ENCODE results near the gene PADI3.

DNA sequence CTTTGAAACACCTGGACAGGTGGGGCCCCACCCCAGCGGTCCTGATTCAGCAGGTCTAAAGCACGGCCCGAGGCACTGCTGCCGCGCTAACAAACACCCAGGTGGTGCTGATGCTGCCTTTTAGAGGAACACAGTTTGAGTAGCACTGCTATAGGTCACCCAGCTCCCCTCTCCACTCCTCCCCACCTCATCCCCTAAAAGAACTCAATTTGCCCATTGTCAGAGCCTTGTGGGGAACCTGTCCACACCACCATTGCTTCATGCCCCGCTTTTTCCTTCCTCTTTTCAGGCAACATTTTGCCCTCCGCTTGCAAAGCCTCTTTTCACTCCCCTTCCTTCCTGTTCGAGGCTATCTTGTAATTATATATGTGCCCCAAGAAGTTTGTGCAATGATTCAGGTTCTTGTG, 32.9 kb downstream of the PADI3 start:
- TF ChIP-seq IRF2 (CRISPR knock-in tag; IDR thresholded peaks at IDR 0.05) (no peak), TAF1 (CRISPR knock-in tag; IDR thresholded peaks at IDR 0.05) (no peak), ZNF232 (CRISPR knock-in tag; IDR thresholded peaks at IDR 0.05; ENCODE audit: borderline replicate concordance) (no peak), BRD4 (CRISPR knock-in tag; IDR thresholded peaks at IDR 0.05) (no peak), SKIL (CRISPR knock-in tag; IDR thresholded peaks at IDR 0.05; ENCODE audit: borderline replicate concordance) (no peak), GABPA (IDR thresholded peaks at IDR 0.05; ENCODE audit: low read depth, low read length) (no peak), GABPA (CRISPR knock-in tag; IDR thresholded peaks at IDR 0.05; ENCODE audit: low read depth) (no peak), ZNF510 (CRISPR knock-in tag; IDR thresholded peaks at IDR 0.05; ENCODE audit: low read depth) (no peak), MAFG (CRISPR knock-in tag; IDR thresholded peaks at IDR 0.05) (no peak), ZFP90 (CRISPR knock-in tag; IDR thresholded peaks at IDR 0.05; ENCODE audit: borderline replicate concordance) (no peak), MAZ (IDR thresholded peaks at IDR 0.05; ENCODE audit: borderline replicate concordance, low read depth, low read length) (no peak), MAZ (CRISPR knock-in tag; IDR thresholded peaks at IDR 0.05; ENCODE audit: low read depth) (no peak), ZSCAN5A (CRISPR knock-in tag; IDR thresholded peaks at IDR 0.05; ENCODE audit: borderline replicate concordance) (no peak), ZKSCAN1 (IDR thresholded peaks at IDR 0.05; ENCODE audit: low read length) (no peak), TARDBP (CRISPR knock-in tag; IDR thresholded peaks at IDR 0.05) (no peak)
- TF ChIP-seq, protein P1, sequence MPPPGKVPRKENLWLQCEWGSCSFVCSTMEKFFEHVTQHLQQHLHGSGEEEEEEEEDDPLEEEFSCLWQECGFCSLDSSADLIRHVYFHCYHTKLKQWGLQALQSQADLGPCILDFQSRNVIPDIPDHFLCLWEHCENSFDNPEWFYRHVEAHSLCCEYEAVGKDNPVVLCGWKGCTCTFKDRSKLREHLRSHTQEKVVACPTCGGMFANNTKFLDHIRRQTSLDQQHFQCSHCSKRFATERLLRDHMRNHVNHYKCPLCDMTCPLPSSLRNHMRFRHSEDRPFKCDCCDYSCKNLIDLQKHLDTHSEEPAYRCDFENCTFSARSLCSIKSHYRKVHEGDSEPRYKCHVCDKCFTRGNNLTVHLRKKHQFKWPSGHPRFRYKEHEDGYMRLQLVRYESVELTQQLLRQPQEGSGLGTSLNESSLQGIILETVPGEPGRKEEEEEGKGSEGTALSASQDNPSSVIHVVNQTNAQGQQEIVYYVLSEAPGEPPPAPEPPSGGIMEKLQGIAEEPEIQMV (CRISPR knock-in tag; IDR thresholded peaks at IDR 0.05; ENCODE audit: low read depth) = no peak

All from HepG2 (cell line).